GM12874 (cell line): ENCODE results near the gene ENOX1.

Experiments used
- TF ChIP-seq, protein P1 (sequence below): IDR thresholded peaks from 2 replicates; pipeline ENCODE4 v1.5.1; 2011; ENCODE audit warnings: low read depth, mild to moderate bottlenecking, control low read depth, low read length, moderate library complexity; ENCODE audit not compliant: insufficient read depth

The ENOX1 gene

DNA sequence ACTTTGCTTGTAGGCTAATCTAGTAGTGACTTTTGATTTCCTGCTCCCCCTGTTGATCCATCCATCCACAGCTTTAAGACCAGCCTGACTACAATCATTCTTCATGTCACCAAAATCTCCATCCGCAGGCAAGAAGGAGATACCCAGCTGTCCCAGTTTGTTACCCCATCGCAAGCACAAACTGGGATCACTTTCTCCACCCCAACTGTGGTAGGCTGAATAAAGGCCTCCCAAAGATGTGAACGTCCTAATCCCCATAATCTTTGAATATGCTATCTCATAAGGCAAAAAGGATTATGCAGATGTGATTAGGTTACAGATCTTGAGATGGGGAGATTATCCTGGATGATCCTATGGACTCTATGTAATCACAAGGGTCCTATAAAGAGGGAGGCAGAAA, 202.0 kb downstream of the ENOX1 start:
- TF ChIP-seq, protein P1, sequence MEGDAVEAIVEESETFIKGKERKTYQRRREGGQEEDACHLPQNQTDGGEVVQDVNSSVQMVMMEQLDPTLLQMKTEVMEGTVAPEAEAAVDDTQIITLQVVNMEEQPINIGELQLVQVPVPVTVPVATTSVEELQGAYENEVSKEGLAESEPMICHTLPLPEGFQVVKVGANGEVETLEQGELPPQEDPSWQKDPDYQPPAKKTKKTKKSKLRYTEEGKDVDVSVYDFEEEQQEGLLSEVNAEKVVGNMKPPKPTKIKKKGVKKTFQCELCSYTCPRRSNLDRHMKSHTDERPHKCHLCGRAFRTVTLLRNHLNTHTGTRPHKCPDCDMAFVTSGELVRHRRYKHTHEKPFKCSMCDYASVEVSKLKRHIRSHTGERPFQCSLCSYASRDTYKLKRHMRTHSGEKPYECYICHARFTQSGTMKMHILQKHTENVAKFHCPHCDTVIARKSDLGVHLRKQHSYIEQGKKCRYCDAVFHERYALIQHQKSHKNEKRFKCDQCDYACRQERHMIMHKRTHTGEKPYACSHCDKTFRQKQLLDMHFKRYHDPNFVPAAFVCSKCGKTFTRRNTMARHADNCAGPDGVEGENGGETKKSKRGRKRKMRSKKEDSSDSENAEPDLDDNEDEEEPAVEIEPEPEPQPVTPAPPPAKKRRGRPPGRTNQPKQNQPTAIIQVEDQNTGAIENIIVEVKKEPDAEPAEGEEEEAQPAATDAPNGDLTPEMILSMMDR = no peak

DNA sequence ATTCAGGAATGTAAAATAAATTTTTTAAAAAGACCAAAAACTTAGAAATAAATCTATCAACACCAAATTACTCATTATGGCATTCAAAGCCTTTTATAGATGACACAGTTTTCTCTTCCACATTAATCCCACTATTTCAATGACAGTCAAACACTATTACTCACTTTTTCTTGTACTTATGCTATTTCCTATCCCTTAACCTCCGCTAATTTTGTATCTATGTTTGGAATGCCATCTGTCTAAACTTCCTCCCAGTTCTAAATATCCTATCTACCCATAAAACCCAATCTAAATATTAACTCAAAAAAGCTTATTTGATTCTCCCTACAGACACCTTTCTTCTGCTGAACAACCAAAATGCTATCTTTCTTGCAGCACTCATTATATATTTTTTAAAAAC, 203.5 kb downstream of the ENOX1 start:
- TF ChIP-seq, protein P1 = no peak

DNA sequence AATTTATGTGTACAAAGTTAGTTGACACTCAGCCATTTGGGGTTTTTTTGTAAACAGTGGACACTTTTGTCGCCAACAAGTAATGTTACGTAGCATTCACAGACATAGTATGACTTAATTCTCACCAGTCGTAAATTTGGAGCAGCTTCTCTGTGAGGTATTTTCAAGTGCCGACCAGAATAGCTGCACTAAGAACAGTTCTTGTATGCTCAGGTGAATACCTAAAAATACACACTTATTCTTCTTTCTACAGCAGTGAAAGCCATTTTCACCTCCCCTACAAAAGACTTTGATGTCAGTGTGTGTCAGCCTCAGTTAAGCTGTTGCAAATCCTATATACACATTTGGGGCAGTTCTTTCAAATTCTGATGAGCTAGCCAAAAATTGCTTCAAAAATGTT, 206.5 kb downstream of the ENOX1 start:
- TF ChIP-seq, protein P1 = no peak

DNA sequence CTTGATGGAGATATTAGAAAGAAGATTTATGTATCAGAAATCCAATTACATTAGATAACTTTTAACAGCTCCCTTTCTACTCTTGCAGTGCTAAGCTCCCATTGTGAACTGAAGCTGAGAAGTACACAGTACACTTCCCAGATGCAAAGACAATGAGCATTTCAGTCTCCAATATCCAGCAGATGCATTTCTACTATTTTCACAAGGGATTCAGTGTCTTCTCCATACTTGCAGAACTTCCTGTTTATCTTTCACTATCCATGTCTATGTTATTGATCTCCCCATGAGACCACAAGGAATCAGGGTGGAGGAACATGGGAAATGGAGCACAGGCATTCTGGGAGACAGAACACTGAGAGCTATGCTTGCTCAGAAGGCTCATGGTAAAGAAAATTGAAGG, 207.5 kb downstream of the ENOX1 start:
- TF ChIP-seq, protein P1 = no peak

DNA sequence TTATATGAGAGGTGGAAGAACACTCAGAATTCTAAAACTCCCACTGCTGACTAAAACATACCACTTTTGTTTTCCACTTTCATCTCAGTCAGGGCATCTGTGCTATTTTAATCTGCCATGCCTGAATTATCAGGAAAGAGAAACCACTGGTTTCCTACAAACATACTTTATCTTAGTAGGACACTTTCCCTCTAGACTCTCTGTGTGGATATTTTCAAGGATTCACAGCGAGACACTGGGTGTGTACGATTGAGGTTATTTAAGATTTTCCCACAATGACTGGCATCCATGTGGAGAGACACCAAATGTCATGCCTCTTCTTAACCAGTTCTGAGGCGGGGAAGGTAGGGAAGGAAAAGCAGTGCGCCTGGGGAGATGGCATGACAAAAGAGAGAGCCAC, 212.2 kb downstream of the ENOX1 start:
- TF ChIP-seq, protein P1 = no peak

DNA sequence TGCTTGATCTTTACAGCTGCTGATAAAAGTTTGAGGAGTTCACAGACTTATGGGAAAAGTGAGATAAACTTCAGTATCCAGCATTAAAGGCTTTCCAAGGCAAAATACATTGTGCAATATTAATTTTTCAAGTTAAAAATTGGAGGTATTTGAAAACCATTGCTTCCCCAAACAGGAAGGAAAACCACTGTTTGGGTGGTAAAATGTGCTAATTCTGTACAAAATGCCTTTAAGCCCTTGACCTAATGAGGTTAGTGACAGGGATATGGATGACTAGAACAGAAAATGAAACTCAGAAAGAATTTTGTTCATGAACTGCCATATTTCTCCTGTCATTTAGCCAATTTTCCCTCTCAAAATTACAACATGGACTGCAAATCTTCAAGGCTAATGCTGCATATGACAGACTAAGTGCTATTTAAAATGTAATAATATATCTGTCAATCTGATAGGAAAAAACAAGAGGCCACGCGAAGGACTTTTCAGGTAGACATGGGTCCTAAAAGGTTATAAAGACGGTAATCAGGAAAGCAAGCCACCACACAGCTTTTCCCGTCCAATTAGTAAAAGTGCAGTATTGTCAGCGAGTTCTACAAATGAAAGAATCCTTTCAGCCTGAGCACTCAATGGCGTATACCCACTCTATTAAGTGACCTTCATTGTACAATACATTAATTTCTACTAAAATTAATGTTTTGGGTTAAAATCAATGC, 212.8 kb downstream of the ENOX1 start:
- TF ChIP-seq, protein P1 = no peak

DNA sequence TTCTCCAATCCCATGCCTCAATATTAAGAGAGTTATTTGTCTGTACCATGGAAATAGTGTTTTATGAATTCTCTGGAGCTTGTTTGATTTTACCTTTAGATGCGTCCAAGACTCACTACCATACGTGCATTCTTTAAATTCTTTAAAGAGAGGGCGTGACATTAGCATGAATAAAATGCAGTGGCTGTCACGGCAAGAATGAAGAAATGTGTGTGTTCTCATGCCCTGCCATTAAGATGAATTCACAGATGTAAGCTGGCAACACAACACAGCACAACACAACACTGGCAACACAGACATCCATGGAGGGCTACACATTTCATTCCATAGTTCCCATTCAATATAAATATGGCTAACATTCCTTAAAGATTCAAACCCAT, 213.4 kb downstream of the ENOX1 start:
- TF ChIP-seq, protein P1 = no peak
